Measurements from ENCODE around the gene PKD2L1.

DNA sequence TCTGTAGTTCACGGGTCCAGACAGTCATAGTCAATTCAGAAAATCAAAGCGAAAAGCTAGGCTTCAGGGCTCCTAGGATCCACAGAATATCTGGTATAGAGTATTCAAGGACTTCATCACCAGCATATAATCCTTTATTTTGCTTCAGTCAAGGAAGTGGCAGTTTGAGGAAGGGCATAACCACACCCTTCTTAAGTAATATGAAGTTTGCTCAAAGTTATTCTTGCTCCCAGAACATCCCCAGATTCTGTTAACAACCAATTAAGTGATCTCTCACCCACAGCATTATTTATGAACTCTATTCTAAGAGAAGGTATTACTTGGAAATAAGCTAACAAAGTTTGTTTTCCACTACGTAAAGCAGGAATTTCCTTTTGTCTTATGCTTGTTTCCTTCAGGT lies 75.8 kb downstream of the PKD2L1 start:
- TF ChIP-seq NFRKB (IDR thresholded peaks at IDR 0.05) (no peak), FOXA1 (IDR thresholded peaks at IDR 0.05) (no peak), SUZ12 (IDR thresholded peaks at IDR 0.05) (no peak), CTBP1 (IDR thresholded peaks at IDR 0.05; ENCODE audit: borderline replicate concordance) (no peak), ZNF384 (IDR thresholded peaks at IDR 0.05) (no peak), SP1 (IDR thresholded peaks at IDR 0.05) (no peak), ARNT (IDR thresholded peaks at IDR 0.05) (no peak), BHLHE40 (IDR thresholded peaks at IDR 0.05; ENCODE audit: borderline replicate concordance) (no peak), FOXM1 (IDR thresholded peaks at IDR 0.05; ENCODE audit: borderline replicate concordance) (no peak), HDGF (IDR thresholded peaks at IDR 0.05; ENCODE audit: borderline replicate concordance) (no peak), TARDBP (IDR thresholded peaks at IDR 0.05) (no peak), ELF4 (IDR thresholded peaks at IDR 0.05) (no peak), LEF1 (IDR thresholded peaks at IDR 0.05; ENCODE audit: borderline replicate concordance) (no peak)
- TF ChIP-seq, protein P1, sequence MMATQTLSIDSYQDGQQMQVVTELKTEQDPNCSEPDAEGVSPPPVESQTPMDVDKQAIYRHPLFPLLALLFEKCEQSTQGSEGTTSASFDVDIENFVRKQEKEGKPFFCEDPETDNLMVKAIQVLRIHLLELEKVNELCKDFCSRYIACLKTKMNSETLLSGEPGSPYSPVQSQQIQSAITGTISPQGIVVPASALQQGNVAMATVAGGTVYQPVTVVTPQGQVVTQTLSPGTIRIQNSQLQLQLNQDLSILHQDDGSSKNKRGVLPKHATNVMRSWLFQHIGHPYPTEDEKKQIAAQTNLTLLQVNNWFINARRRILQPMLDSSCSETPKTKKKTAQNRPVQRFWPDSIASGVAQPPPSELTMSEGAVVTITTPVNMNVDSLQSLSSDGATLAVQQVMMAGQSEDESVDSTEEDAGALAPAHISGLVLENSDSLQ (IDR thresholded peaks at IDR 0.05), result no peak
